Measurements from ENCODE around the gene SGK1.

GRCh38 chr6:134177753-134178160 is 140.2 kb downstream of the SGK1 start:
- TF ChIP-seq POLR2AphosphoS5 (IDR thresholded peaks at IDR 0.05), result peak in 2 of 3 donors; percentile 87 to 90
- no peak for TF ChIP-seq CTCF (IDR thresholded peaks at IDR 0.05)
